RCC 7860 (cell line): ENCODE measurements around the gene KCNMA1.
"Not testable (repeated sequence)": the region's sequence is repeated elsewhere in the genome, so short reads cannot be mapped to it uniquely, and the experiment has no call there.

ENCODE experiments used
- DNase-seq: peaks from one replicate; pipeline ENCODE4 v3.0.0-alpha.2; 2015; ENCODE audit warnings: low spot score
- FAIRE-seq: peaks from 2 replicates; lab custom pipeline; 2012; peaks lifted over from hg19 to GRCh38; lab: Jason Lieb, UNC

Gene KCNMA1

GRCh38 chr10:77637532-77638320, at the start of gene KCNMA1:
KCNMA1 (minus strand) TSS chr10:77637808.
- DNase-seq (peak; percentile 36), FAIRE-seq (no peak)

GRCh38 chr10:77686650-77687417, 49.2 kb upstream of the KCNMA1 start:
- FAIRE-seq (no peak), DNase-seq (no peak)

DNA sequence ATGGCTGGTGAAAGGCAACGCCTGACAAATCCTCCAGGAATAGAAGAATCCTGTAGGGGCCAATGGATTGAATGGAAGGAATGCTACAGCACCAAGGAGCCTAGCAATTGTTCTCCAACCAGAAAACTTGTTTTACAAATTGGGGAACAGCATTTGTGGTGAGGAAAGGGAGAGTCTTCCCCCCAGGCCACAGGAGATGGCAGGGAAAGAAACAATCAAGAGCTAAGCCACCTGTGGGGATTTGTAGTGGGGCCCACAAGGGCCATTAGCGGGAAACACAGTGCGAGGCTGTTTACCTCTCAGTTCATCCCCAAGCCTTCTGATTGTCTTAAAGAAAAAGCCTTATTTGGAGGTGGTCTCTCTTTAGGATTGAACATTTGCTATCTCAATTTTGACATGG, 48.5 kb upstream of the KCNMA1 start:
- DNase-seq (no peak), FAIRE-seq (no peak)

DNA sequence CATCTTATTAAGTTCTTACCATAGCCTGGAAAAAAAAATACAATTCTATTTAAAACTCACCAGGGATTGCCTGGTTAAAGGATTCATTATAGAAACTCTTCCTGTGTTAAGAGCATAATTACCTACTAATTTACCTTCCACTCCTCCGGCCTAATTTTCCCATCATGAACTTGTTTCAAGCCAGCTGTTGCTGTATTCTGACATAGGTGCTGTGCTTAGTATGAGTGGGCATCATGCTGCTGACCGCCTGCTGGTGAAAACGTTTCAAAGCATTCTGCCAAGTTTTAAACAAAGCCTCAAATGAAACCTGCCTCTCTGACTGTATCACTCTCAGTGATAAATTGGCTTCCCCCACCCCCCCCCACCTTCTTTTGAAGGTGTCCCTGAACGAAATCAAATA, 47.8 kb upstream of the KCNMA1 start:
- DNase-seq, result no peak
- FAIRE-seq, result no peak

GRCh38 chr10:77683088-77683432, 45.5 kb upstream of the KCNMA1 start:
- not testable (repeated sequence) for DNase-seq, FAIRE-seq

GRCh38 chr10:77682393-77683087, 44.9 kb upstream of the KCNMA1 start:
- DNase-seq (no peak), FAIRE-seq (no peak)

GRCh38 chr10:77681839-77682238, 44.2 kb upstream of the KCNMA1 start:
- DNase-seq, result no peak
- FAIRE-seq, result no peak

DNA sequence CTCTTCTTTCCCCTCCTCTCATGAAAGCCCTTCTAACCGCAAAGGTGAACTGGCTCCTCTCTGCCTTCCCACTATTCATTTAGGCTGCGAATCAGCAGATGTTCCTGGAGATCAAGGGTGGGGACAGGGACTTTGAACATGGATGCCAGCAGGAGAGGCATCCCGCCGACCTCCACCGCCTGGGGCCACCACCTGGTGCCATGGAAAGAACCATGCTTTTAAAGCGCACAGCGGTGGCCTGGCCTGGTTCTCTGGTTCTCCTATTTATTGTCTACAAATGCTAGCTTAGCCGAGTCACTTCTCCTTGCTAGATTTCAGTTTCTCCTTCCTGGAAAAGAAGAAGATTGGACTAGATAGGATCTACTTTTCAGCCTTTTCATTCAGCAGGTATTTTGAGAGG, 43.2 kb upstream of the KCNMA1 start:
- no peak for FAIRE-seq
- no peak for DNase-seq

- FAIRE-seq (no peak), DNase-seq (no peak)
These were observed 42.5 kb upstream of the KCNMA1 start for GRCh38 chr10:77680065-77680464.

- FAIRE-seq (no peak), DNase-seq (no peak)
These were observed 41.6 kb upstream of the KCNMA1 start for GRCh38 chr10:77679217-77679616.

GRCh38 chr10:77678146-77678545, 40.5 kb upstream of the KCNMA1 start:
- FAIRE-seq (no peak), DNase-seq (no peak)

DNA sequence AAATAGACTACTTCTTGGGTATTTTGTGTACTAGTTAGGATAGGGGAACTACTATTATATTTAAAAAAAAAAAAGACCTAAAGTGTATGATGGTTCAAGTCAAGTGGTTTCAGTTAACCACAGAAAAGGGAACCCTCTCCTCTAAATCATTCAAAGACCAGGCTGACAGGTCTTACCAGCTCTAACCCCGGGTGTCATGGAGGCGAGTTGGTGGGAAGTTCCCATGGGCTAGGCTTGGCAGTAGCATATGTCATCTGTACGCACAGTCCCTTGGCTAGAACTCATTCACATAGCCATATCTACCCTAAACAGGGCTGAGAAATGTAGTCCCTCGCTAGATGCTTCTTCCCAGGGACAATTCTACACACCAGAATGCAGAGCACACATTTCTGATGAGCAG, 37.7 kb upstream of the KCNMA1 start:
- DNase-seq (no peak), FAIRE-seq (no peak)

- DNase-seq (no peak), FAIRE-seq (no peak)
These were observed 36.0 kb upstream of the KCNMA1 start for GRCh38 chr10:77673515-77674140.

DNA sequence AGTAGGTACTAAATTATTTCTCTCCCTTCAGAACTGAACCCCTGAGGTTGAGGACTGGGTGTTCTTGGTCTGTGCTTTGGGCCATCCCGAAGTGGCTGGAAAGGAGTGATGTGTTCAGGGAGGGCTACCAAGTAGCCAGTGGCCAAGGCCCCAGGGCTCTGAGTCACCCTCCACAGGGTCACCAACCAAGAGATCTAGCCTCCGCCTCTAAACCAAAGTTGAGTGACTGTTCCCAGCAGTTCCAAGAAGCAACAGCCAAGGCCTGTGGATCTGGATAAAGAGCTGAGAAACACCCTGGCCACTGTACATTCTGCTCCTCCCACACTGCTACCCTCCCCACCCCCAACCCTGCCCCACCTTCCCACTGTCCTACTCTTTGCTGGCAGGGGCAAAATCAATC, 35.5 kb upstream of the KCNMA1 start:
- no peak for FAIRE-seq
- no peak for DNase-seq

DNA sequence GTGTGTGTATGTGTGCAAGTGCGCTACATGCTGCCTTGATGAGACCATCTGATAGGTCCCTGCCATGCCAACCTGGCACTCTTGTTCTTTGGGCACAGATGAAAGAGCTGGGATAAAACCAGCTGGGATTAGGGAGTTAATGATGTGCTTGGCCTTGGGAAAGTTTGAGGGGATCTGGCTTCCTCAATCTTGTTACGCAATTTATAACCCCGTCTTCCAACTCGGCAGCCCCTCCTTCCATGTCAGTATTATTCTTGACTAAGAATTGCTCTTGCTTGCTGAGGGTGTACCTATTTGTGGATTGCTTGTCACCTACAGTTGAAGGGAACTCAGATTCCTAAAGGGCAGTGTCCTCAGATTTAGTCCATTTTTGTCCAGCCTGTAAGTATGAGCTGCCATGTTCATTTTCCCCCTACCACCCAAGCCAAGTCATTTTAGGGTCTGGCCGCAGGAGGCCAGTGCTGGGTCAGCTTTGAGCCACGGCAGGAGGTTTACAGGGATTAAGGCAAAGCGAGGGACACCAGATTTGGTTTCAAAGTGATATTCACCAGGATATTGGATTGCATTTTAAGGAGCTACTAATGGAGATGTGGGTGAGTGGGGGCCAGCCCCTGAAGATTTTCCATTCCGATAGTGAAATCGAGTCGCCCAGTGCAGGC, 34.1 kb upstream of the KCNMA1 start:
- FAIRE-seq (no peak), DNase-seq (no peak)

DNA sequence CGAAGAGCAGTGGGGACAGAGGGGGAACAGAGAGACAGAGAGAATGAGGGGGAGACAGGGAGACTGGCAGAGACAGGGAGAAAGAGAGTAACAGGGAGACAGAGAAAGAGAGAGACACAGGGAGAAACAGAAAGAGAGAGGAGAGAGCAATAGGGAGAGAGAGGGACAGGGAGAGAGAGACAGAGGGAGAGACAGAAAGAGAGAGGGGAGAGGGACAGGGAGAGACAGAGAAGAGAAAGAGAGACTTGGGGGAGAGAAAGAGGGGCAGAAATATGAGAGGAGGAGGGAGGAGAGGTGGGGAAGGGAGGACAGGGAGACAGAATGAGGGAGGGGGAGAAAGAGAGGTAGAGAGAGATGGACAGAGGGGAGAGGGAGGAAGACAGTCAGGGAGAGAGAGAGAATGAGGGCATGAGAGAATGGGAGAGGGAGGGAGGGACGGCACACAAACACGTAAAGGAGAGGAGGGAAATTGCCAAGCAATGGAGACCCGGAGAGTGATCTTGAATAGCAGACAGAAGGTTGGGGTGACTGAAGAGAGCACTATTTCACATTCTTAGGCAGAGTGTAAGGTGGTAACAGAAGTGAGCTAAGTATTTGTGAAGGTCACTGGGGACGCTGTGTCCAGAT, 33.3 kb upstream of the KCNMA1 start:
- DNase-seq (no peak), FAIRE-seq (no peak)

DNA sequence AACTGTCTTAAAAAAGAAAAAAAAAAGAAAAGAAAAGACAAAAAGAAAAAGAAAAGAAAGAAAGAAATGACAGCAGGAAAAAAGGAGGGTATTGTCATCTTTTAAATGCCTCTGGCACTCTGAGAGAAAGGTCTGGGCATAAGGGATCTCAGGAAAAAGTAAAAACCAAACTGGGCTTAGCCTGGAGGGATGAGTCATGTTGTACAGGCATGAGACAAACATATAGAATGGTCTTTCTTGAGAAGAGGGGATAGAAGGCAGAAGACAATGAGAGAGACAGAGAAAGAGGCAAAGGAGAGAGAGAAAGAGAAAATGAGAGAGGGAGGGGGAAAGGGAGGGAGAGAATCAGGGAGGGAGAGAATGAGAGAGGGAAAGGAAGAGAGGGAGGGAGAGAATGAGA, 32.3 kb upstream of the KCNMA1 start:
- FAIRE-seq (no peak), DNase-seq (no peak)

DNA sequence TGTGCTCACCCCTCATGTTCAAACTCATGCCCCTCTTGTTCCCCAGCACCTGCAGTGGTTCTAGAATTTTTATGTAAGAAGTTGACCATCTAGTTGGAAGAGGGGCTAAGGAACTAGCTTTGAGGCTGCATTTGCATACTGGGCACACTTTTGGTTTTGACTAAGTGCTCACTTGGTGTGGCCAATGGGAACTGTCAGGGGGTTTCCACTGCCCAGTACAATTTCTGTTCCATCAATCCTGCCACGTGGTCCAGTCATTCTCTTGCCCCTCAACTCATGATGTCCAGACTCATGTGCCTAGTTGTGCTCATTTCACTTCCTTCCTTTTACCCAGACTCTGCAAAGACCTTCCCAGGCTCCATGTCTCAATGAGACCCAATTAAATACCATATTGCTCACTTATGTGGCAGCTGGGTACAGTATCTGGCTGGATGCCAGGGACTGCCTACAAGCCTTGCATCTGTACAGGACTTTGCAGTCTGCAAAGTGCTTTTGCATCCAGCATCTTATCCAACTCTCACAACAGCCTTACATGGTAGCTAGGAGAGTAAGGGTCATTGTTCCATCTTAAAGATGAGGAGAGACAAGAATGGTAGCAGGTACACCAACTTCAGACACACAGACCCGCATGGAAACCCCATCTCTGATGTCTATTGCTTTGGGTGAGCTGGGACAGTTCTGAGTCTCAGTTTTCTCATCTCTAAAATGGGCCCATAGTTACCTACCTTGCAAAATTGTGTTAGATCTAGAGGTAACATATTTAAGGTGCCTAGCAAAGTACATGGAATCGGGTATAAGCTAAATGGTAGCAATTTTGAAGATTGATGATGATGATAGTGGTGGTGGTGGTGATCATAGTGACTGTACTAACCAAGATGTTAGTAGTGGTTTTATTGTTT, 30.1 kb upstream of the KCNMA1 start:
- DNase-seq (no peak), FAIRE-seq (no peak)

- FAIRE-seq (no peak), DNase-seq (no peak)
These were observed 29.2 kb upstream of the KCNMA1 start for GRCh38 chr10:77666821-77667220.
